Activated CD4-positive, CD25-positive, alpha-beta regulatory T cell (primary cell): ENCODE results near the gene MIXL1.
"Not testable (repeated sequence)": the region's sequence is repeated elsewhere in the genome, so short reads cannot be mapped to it uniquely, and the experiment has no call there.

Experiments
- DNase-seq, 4 experiments: peaks; one replicate each; lab custom pipeline; 2025; lab: John Stamatoyannopoulos, UW

The MIXL1 gene

DNA sequence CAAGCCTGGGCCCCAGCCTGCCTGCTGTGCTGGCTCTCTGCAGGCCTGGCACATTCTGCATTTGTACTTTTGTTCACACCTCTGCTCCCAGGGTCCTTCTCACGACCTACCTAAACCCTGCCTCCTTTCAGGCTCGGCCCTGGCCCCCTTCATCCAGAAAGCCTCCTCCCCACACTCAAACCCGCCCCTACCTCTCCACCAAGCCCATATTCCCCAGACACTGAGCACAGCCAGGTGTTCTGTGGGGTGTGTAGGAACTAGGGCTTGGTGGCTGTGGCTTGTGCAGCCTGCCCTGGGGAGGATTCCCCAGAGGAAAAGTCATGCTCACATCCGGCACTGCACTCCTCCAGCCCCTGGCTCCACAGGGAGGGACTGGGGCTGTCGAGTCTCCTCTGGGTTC, 8.2 kb upstream of the MIXL1 start:
- DNase-seq: no peak

DNA sequence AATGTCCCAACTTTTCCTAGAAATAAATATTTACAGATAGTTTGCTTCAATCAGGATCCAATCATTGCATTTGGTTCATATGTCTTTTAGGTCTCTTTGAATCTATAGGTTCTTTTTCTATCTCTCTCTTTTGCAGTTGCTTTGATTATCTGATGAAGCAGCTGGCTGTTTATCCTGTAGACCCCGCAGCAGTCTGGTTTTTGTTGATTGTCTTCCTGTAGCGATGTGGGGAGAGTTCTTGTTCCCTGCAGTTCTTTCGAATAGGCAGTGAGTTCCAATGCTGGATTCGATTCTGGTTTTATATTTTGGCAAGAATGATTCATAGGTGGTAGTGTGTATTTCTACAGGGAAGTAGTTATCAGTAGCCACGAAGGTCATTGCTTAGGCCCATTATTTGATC, 7.4 kb upstream of the MIXL1 start:
- DNase-seq: no peak

DNA sequence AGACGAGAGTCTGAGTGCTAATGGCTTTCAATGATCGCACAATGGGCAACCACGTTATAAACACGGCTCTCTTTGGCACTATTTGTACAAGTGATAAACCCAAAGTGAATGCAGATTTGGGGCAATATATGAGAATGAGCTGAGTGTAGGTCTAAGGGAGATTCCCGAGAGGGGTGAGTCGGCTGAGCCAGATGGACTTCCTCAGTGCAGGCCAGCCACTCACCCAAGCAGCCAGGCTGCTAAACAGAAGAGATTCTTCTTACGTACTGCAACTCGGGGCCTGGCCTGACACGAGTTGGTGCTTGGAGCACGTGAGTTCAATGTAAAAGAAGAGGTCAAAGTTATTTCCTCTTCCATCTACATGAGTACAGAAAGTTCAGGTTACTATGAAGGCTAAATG, 6.2 kb upstream of the MIXL1 start:
- no peak for DNase-seq

DNA sequence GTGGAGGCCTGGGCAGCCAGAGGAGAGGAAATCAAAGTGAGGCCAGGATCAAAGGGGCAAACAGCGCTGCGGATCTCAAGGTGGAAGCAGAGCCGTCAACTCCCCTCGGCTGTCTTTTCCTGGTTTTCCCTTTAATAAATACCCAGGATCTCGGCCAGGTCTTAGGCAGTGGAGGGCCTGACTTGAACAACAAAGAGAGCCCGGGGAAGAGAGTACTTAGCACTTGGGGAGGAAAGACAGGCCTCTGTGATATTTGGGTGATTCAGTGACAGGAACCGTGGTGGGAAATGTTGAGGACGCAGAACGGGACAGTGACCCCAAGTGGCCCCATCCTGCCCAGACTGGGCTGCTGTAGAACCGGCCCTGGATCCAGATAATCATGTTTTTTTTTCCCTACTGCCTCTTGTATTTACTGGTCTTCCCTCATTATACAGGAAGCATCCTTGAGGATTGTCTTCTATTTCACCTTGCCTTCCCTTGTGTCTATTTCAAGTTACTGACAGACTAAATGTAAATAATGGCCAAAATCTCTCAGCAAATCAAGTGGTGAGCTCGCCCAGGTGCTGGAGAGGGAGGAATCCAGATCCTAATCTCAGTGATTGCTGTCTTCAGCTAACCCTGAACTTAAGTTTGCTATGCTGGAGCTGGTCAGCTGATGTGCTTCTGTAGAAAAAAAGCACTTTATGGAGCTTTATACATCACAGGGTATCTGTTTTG, 2.8 kb upstream of the MIXL1 start:
- no peak for DNase-seq

DNA sequence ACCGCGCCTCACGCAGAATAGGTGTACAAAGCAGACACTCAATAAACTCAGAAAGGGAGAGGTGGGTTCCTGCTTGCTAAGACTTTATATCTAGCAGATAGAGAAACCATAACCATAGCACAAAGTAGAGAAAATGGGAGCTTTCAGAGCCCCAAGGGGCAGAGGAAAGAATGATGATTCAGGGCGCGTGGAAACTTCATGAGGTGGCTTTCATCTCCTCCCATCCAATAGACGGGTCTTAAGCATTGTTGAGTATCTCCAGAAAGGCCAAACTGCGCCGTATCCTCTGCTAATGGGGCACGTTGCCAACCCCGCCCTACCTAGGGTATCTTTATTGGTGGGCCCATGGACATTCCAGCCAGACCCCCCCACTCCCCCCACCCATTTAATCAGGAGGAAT, 778 bp upstream of the MIXL1 start:
- no peak for DNase-seq

DNA sequence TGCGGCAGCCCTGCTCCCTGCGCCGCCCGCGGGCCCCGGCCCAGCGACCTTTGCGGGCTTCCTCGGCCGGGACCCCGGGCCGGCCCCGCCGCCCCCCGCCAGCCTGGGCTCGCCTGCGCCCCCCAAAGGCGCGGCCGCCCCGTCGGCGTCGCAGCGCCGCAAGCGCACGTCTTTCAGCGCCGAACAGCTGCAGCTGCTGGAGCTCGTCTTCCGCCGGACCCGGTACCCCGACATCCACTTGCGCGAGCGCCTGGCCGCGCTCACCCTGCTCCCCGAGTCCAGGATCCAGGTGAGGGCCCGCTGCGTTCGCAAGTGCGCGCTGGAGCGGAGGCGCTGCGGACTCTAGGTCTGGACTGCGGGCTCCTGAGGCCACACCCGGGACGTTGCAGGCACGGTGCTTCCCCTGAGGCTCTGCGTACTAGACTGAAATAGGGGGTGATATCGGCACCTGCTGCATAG, 351 bp downstream of the MIXL1 start:
- DNase-seq: no peak

DNA sequence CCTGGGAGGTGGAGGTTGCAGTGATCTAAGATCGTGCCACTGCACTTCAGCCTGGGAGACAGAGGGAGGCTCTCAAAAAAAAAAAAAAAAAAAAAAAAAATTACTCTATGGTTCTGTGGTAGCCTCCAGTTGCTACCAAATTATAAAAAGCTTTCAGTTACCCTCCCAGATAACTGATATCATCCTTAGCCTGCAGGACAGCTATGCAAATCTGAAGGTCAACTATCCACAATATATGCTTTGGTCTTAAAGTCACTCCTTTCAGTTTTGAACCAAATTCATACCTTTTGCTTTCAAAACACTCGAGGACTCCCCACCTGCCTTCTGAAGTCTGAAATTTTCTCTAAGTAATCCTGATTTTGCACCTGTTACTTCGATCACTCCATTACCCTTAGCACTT, 3.1 kb downstream of the MIXL1 start:
- DNase-seq: no peak

DNA sequence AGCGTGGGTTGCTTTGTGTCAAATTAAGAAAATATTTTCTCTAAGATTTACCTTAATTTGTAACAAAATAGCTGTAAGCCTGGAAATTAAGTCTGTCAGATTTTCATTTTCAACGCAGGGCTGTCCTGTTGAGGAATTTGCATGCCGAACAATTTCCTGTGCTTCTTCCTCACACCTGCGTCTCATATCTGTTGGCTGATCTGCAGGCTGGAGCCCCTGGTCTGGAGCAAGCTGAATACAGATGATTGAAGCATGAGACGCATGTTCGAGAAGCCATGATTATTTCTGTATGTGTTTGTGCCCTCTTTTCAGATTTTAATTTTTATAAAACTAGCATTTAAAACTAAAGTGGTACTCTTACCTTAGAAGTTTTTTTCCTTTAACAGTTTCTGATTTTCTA, 9.8 kb downstream of the MIXL1 start:
- no peak for DNase-seq

DNA sequence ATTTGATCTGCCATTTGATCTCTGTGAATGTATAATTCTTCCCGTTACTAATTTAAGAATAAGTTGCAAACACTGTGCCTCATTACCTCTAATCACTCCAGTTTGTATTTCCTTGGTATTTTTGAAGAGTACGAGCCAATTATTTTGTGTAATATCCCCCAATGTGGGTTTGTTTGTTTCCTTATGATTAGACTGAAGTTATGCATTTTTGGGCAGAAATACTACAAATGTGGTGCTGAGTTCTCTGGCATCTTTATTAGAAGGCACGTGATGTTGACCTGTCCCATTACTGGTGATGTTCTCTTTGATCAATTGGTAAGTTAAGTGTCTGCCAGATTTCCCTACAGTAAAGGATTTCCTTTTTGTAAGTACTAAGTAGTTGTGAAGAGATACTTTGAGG, 10.3 kb downstream of the MIXL1 start:
- DNase-seq: no peak

DNA sequence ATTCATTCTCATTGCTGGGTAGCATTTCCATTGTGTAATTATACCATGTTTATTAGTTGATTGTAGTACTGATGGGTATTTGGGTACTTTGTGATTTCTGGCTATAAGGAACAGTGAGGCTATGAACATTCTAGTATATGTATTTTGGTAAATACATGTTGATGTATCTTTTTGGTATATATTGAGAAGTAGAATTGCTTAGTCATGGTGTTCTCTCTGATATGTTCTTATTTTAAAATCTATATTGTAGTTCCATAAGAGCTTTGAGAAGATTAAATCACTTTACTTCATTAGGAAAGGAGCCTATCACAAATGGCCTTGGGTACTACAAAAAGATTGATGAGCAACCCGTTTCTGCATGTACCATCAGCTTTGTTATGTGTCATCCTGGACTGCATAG, 13.4 kb downstream of the MIXL1 start:
- no peak for DNase-seq

DNA sequence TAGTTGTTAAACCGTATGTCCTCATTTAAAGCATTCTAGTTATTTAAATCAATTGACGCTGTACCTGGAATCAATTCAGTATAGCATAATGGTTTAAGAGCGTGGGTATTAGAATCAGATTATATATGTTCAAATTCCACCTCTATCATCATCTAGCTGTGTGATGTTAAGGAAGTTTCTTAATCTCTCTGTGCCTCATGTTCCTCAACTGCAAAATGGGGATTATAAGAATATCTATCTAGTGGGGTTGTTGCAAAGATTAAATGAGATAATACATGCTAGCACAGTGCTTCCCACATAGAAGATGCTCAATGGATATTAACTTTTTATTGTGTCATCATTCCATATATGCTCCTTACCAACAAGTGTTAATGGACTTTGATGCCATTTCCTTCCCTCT, 16.0 kb downstream of the MIXL1 start:
- no peak for DNase-seq

DNA sequence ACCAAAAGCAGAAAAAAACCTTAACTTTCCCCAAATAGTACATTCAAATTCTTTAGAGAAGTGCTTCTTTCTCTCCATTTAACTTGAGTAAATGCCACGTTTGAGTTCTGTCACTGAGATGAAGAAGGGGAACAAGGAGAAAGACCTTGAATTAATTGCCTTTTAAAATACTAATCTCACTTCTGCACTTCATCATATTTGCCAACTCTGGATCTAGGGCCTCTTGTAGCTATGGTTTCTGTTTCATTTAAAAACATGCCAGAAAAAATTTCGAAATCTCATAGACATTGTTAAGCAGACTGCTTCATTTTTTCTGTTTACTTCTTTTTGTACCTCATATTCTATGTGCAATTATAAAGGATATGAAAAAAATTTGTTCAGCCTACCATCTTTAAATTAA, 24.6 kb downstream of the MIXL1 start:
- DNase-seq: no peak

DNA sequence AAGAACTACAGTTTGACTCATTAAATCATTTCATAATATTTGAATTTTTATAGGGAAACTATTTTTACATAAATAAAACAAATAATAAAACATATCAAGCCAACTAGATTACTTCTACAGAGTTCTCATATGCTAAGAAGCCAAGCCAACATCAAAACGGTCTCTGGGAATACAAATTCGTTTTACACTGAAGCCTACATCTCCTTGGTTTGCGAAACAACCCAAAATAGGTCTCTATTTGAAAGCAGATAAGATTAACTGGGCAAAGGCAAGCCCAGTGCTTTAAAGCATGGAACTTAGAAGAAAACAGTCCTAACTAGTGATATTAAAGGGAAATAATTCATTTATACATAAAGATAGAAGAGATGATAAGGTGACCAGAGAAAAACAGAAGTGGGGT, 25.3 kb downstream of the MIXL1 start:
- DNase-seq: no peak

DNA sequence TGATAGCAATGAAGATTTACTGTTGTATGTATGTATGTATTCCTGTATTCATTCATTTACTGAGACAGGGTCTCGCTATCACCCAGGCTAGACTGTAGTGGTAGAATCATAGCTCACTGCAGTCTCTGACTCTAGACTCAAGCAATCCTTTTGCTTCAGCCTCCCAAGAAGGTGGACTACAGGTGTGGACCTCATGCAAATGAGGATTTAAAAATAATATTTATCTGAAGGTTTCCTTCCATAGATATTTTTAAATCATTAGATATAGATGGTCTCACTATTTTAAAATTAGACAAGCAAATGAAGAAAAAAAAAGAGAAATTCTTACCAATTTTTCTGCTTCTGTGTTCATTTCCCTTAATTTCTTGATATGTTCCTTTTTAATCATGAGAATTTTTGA, 27.0 kb downstream of the MIXL1 start:
- no peak for DNase-seq

DNA sequence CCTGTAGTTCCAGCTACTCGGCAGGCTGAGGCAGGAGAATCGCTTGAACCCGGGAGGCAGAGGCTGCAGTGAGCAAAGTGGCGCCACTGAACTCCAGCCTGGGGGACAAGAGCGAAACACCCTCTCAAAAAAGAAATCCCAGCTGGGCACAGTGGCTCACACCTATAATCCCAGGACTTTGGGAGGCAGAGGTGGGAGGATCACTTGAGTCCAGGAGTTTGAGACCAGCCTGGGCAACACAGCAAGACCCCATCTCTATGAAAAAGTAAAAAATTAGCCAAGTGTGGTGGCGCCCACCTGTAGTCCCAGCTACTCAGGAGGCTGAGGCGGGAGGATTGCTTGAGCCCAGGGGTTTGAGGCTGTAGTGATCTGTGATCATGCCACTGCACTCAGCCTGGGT, 29.4 kb downstream of the MIXL1 start:
- not testable (repeated sequence) for DNase-seq

DNA sequence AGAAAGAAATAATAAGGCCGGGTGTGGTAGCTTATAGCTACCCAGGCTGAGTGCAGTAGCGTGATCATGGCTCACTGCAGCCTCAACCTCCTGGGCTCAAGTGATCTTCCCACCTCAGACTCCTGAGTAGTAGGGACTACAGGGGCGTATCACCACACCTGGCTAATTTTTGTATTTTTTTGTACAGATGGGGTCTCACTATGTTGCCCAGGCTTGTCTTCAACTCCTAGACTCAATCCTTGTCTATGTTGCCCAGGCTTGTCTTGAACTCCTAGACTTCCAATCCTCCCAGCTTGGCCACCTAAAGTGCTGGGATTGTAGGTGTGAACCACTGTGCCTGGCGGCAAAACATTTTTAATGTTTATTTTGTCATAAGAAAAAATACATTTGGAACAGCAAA, 30.5 kb downstream of the MIXL1 start:
- DNase-seq: no peak

DNA sequence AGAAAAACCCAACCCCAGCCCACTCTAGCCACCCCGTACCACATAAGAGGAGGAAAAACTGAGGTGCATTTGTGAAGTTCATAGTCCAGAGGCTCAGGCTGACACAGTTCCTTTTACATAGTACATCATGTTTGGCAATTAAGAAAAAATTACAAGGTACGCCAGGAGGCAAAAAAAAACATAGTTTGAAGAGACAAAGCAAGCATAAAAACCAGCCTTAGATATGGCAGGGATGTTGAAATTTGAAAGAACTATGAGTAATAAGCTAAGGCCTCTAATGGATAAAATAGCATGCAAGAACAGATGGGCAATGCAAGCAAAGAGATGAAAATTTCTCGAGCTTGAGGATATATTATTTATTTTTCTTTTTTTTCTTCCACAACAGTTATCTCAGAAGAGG, 31.9 kb downstream of the MIXL1 start:
- no peak for DNase-seq

DNA sequence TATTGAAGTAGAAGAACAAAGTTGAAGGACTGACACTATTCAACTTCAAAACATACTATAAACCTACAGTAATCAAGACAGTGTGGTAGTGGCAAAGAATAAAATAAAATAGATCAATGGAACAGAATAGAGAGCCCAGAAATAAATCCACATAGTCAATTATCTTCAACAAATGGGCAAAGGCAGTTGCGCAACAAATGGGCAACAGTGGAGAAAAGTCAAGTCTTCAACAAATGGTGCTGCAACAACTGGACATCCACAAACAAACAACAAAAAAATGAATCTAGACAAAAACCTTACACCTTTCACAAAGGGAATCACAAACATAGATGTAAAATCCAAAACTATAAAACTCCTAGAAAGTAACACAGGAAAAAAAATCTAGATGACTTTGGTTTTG, 38.4 kb downstream of the MIXL1 start:
- no peak for DNase-seq

DNA sequence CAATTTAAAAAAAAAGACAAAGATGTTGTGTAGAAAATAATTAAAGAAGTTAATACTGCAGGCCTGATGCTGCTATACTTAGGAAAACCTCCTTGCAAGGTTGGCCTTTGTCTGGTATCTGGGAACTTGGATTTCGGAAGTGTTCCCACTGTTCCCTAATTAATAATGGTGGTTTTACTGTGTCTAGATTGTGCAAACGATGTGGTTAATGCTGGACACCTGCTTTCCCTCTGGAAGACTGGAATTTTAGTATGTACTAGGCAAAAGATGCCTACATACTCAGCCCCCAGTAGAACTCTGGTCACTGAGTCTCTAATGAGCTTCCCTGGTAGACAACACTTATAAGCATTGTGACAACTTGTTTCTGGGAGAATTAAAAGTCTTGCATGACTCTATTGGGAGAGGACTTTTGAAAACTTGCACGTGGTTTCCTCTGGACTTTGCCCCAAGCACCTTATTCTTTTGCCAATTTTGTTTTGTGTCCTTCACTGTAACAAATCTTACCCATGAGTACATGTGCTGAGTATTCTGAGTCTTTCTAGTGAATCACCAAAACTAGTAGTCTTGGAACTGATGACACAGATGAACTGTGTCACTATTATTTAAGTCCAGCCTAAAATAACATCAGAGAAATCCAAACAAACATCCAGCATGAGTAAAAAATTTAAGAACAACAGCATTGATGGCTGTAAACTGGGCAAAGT, 45.1 kb downstream of the MIXL1 start:
- DNase-seq: no peak

DNA sequence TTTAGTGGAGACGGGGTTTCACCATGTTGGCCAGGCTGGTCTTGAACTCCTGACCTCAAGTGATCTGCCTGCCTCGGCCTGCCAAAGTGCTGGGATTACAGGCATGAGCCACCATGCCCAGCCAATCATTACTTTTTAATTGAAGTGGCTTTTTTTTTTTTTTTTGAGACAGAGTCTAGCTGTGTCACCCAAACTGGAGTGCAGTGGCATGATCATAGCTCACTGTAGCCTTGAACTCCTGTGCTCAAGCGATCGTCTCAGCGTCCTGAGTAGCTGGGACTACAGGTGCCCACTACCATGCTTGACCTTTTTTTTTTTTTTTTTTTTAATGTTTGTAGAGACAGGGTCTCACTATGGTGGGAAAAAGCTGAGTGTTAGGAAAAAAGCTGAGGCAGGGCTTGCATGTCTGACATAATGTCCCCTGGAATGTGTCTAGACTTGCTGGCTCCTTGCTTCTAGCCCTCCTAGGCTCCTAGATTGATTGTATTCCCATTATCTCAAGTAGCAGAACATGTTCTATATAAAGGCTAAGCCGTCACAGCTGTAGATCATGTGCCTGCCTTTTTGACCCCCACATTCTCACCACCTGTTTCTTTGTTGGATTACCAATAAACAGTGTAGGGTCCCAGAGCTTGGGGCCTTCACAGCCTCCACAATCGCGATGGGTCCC, 48.9 kb downstream of the MIXL1 start:
- DNase-seq: not testable (repeated sequence)

DNA sequence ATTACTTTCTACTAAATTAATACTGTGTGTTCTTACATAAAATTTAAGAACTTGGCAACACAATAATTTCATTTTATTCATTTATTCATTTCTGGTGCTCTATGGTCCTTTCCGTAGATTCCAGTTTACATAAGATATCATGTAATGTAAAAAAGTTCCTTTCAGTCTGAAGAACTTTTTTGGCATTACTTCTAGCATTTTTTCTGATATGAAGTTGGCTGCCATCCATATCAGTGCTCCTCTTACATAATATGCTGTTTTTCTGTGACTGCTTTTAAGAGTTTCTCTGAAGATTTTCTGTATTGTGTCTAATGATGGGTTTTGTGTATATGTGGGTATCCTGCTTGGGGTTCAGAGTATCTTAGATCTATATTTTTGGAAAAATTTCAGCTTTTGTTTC, 50.7 kb downstream of the MIXL1 start:
- no peak for DNase-seq

DNA sequence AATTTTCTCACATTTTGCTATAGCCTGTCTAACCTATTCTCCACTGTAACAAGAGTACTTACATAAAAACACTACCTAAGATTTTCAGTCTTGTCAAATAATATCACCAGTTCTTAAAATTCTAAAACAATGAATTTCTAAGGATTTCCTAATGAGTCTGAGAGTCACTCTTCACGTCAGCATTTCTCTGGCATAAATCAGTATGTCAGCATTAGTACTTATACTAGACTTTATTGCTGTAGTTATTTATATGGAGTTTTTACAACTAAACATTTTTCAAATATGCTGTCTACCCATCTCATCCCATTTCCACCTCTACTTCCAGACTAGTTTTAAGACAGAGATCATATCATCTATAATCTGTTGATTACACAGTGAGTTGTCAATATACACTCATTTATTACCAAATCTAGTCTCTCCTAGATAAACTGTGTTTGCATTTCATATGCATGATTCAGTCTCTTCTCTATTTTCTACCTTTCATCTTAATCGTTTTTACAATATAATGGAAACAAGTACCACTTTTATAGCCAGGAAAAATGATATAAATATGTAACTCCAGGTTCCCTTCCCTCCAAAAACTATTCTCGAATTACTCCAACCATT, 52.7 kb downstream of the MIXL1 start:
- no peak for DNase-seq
